GM19043 (cell line): Measurements from ENCODE around the gene ADAMTS2.

Source experiments
- ATAC-seq: cut with Tn5 transposase; IDR thresholded peaks from one replicate; pipeline ENCODE4 v1.9.1; 2021; ENCODE audit warnings: low read depth; ENCODE audit not compliant: unreplicated experiment

Gene ADAMTS2

GRCh38 chr5:179314606-179315355 is 30.5 kb downstream of the ADAMTS2 start:
- ATAC-seq: no peak

GRCh38 chr5:179313849-179314521 is 31.3 kb downstream of the ADAMTS2 start:
- no peak for ATAC-seq

GRCh38 chr5:179312557-179313235 is 32.6 kb downstream of the ADAMTS2 start:
- ATAC-seq: no peak

GRCh38 chr5:179311581-179311980 is 33.7 kb downstream of the ADAMTS2 start:
- no peak for ATAC-seq

GRCh38 chr5:179311091-179311470 is 34.2 kb downstream of the ADAMTS2 start:
- no peak for ATAC-seq

GRCh38 chr5:179310439-179311090 is 34.7 kb downstream of the ADAMTS2 start:
- no peak for ATAC-seq

- no peak for ATAC-seq
These were observed 35.4 kb downstream of the ADAMTS2 start for GRCh38 chr5:179309751-179310320.

- no peak for ATAC-seq
These were observed 35.9 kb downstream of the ADAMTS2 start for GRCh38 chr5:179309383-179309670.

- ATAC-seq: no peak
These were observed 36.5 kb downstream of the ADAMTS2 start for GRCh38 chr5:179308563-179309382.

- no peak for ATAC-seq
These were observed 37.3 kb downstream of the ADAMTS2 start for GRCh38 chr5:179307931-179308471.

- ATAC-seq: no peak
These were observed 38.1 kb downstream of the ADAMTS2 start for GRCh38 chr5:179307013-179307800.

GRCh38 chr5:179306191-179307012 is 38.9 kb downstream of the ADAMTS2 start:
- ATAC-seq: no peak

- no peak for ATAC-seq
These were observed 40.4 kb downstream of the ADAMTS2 start for GRCh38 chr5:179304871-179305270.

GRCh38 chr5:179304466-179304865 is 40.8 kb downstream of the ADAMTS2 start:
- ATAC-seq: no peak

GRCh38 chr5:179303451-179304200 is 41.6 kb downstream of the ADAMTS2 start:
- no peak for ATAC-seq

- no peak for ATAC-seq
These were observed 42.6 kb downstream of the ADAMTS2 start for GRCh38 chr5:179302499-179303185.

- ATAC-seq: no peak
These were observed 43.5 kb downstream of the ADAMTS2 start for GRCh38 chr5:179301796-179302195.
